OCI-LY1 (cell line): ENCODE data around the gene EDN3.
"Not testable (repeated sequence)": the region's sequence is repeated elsewhere in the genome, so short reads cannot be mapped to it uniquely, and the experiment has no call there.

Experiments used
- H2AFZ ChIP-seq: fragments of 200-600 bp; sonication (generic), shearing (Covaris generic); 2 replicates; pipeline ENCODE4 v1.6.0; 2014; ENCODE audit warnings: antibody characterized with exemption, mild to moderate bottlenecking, low read length
- H3F3A ChIP-seq: fragments of 200-600 bp; sonication (generic), shearing (Covaris generic); 2 replicates; pipeline ENCODE4 v1.6.0; 2014; ENCODE audit warnings: mild to moderate bottlenecking, antibody characterized with exemption, low read length, moderate library complexity; ENCODE audit not compliant: insufficient read depth
- H3K27ac ChIP-seq: fragments of 200-600 bp; sonication (generic); 2 replicates; pipeline ENCODE4 v1.5.1; 2014; ENCODE audit warnings: low read length, mixed run types, mild to moderate bottlenecking, low read depth; ENCODE audit not compliant: poor library complexity, severe bottlenecking
- H3K27me3 ChIP-seq: fragments of 200-600 bp; sonication (generic); 2 replicates; pipeline ENCODE4 v1.6.0; 2014; ENCODE audit warnings: antibody characterized with exemption, mild to moderate bottlenecking, low read length, moderate library complexity; ENCODE audit not compliant: insufficient read depth
- H3K36me3 ChIP-seq: fragments of 200-600 bp; sonication (generic); 2 replicates; pipeline ENCODE4 v1.6.1; 2014; ENCODE audit warnings: mild to moderate bottlenecking, antibody characterized with exemption, low read length, moderate library complexity, mixed read lengths; ENCODE audit not compliant: insufficient read depth
- H3K4me1 ChIP-seq: fragments of 200-600 bp; sonication (generic); 2 replicates; pipeline ENCODE4 v1.5.1; 2014; ENCODE audit warnings: mild to moderate bottlenecking, low read length, moderate library complexity; ENCODE audit not compliant: insufficient read depth, severe bottlenecking
- H3K4me2 ChIP-seq: fragments of 200-600 bp; sonication (generic), shearing (Covaris generic); 2 replicates; pipeline ENCODE4 v1.6.1; 2014; ENCODE audit warnings: low read length
- H3K4me3 ChIP-seq: fragments of 200-600 bp; sonication (generic); 2 replicates; pipeline ENCODE4 v1.5.1; 2014; ENCODE audit warnings: low read length, low read depth, mild to moderate bottlenecking, mixed read lengths; ENCODE audit not compliant: poor library complexity, severe bottlenecking
- H3K79me2 ChIP-seq: fragments of 200-600 bp; shearing (Covaris generic); 2 replicates; pipeline ENCODE4 v1.6.1; 2016; ENCODE audit warnings: mixed run types, low read length, mixed read lengths; ENCODE audit not compliant: insufficient read depth
- H3K9ac ChIP-seq: fragments of 200-600 bp; sonication (generic), shearing (Covaris generic); 2 replicates; pipeline ENCODE4 v1.6.1; 2014; ENCODE audit warnings: mild to moderate bottlenecking, low read length, mixed read lengths
- H3K9me2 ChIP-seq: fragments of 200-600 bp; sonication (generic), shearing (Covaris generic); 2 replicates; pipeline ENCODE4 v1.6.1; 2014; ENCODE audit warnings: low read depth, mild to moderate bottlenecking, low read length, mixed read lengths
- H3K9me3 ChIP-seq: fragments of 200-600 bp; shearing (Covaris generic); 2 replicates; pipeline ENCODE4 v1.6.1; 2014; ENCODE audit warnings: low read length, mixed read lengths
- H4K20me1 ChIP-seq: fragments of 200-600 bp; sonication (generic), shearing (Covaris generic); 2 replicates; pipeline ENCODE4 v1.6.0; 2016; ENCODE audit warnings: mild to moderate bottlenecking, low read length; ENCODE audit not compliant: insufficient read depth
- CTCF ChIP-seq: fragments of 200-600 bp; sonication (generic), shearing (Covaris generic); IDR thresholded peaks from 2 replicates; pipeline ENCODE4 v1.5.1; 2017; ENCODE audit warnings: mild to moderate bottlenecking, antibody characterized with exemption, low read length, moderate library complexity, mixed read lengths
- EZH2 ChIP-seq: fragments of 200-600 bp; sonication (generic), shearing (Covaris generic); IDR thresholded peaks from 2 replicates; pipeline ENCODE4 v1.8.0; 2017; ENCODE audit warnings: borderline replicate concordance, mixed run types, mild to moderate bottlenecking, antibody characterized with exemption, low read length, moderate library complexity, mixed read lengths

Gene EDN3

DNA sequence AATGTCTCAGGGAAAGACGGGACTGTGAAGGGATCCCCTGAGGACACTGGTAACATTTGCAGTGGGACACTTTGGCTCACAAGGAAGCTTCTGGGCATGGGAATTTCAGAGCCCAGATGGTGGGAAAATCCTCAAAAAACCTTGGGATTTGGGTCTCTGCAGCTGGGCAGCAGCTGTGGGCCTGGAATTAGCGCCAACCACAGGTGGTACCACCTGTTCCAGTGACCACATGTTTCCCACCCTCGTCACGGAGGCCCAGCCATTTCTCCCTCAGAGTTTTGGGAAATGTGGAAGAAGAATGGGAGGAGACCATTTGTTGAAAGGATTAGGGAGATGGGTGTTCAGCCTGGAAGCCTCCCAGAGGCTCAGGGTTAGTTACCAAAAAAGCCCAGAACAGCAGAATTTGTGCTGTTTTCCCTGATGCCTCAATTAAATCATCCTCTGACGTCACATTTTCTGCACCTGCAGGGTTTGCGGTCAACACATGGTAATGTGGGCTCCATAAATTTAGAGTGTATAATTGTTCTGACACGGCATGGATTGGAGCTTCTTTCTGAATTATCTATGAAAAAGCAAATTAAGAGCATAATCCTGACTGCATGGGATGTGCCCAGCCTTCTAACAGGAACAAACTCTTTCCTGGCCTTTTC, 34.4 kb downstream of the EDN3 start:
- Histone ChIP-seq H3K27ac (no peak overlapping the region), H3K4me2 (no peak overlapping the region), H3K4me3 (no peak overlapping the region), H4K20me1 (no peaks in the 10 kb centered on the region), H3K9ac (no peak overlapping the region), H3K9me2 (no peaks in the 10 kb centered on the region), H3K79me2 (no peaks in the 10 kb centered on the region), H3K9me3 (no peaks in the 10 kb centered on the region), H3K4me1 (no peaks in the 10 kb centered on the region), H2AFZ (no peak overlapping the region), H3K27me3 (no peaks in the 10 kb centered on the region), H3K36me3 (no peaks in the 10 kb centered on the region), H3F3A (no peaks in the 10 kb centered on the region)
- TF ChIP-seq CTCF: no peak
- TF ChIP-seq EZH2: no peak

- H2AFZ ChIP-seq: no peak overlapping the region
- H4K20me1 ChIP-seq: no peaks in the 10 kb centered on the region
- H3K4me1 ChIP-seq: no peaks in the 10 kb centered on the region
- no peaks in the 10 kb centered on the region for H3K9me3 ChIP-seq
- H3K4me2 ChIP-seq: no peak overlapping the region
- H3K4me3 ChIP-seq: no peak overlapping the region
- no peak overlapping the region for H3K9ac ChIP-seq
- H3K9me2 ChIP-seq: no peaks in the 10 kb centered on the region
- no peaks in the 10 kb centered on the region for H3K36me3 ChIP-seq
- no peak for TF ChIP-seq CTCF
- TF ChIP-seq EZH2: no peak
- H3K27ac ChIP-seq: no peak overlapping the region
- H3K27me3 ChIP-seq: no peaks in the 10 kb centered on the region
- no peaks in the 10 kb centered on the region for H3F3A ChIP-seq
- H3K79me2 ChIP-seq: no peaks in the 10 kb centered on the region
These were observed 35.0 kb downstream of the EDN3 start for GRCh38 chr20:59335377-59335776.

DNA sequence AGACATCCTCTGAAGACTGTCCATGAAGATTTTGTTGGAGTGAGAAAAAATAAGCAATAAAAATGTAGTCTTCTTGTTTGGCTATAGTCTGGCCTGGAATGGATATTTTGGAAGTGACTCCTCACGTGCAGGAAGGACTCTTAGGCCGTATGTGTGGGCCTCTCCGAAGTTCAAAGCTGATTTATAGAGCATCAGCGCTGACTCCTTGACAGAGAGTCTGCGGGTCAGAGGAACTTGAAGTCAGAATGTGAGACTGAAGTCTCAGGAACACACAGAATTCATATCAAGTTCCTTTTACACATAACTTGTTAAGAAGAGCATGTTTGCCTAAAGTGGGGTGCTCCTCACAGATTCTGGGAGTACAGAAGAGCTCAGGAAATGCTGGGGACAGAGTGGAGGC, 36.1 kb downstream of the EDN3 start:
- no peak overlapping the region for H3K27ac ChIP-seq
- H3K4me1 ChIP-seq: no peaks in the 10 kb centered on the region
- no peak overlapping the region for H3K9ac ChIP-seq
- H2AFZ ChIP-seq: no peak overlapping the region
- H3K4me3 ChIP-seq: no peak overlapping the region
- H3K9me3 ChIP-seq: no peaks in the 10 kb centered on the region
- no peaks in the 10 kb centered on the region for H4K20me1 ChIP-seq
- TF ChIP-seq CTCF (no peak), EZH2 (no peak)
- H3K79me2 ChIP-seq: no peaks in the 10 kb centered on the region
- H3K27me3 ChIP-seq: no peaks in the 10 kb centered on the region
- H3K36me3 ChIP-seq: no peaks in the 10 kb centered on the region
- no peaks in the 10 kb centered on the region for H3F3A ChIP-seq
- no peak overlapping the region for H3K4me2 ChIP-seq
- H3K9me2 ChIP-seq: no peaks in the 10 kb centered on the region

GRCh38 chr20:59338444-59338843, 38.0 kb downstream of the EDN3 start:
- H3K27ac ChIP-seq, H4K20me1 ChIP-seq, H3K4me1 ChIP-seq, H3K27me3 ChIP-seq, H3K36me3 ChIP-seq, H2AFZ ChIP-seq, H3F3A ChIP-seq, H3K9ac ChIP-seq, H3K9me3 ChIP-seq, H3K79me2 ChIP-seq, H3K4me3 ChIP-seq, H3K4me2 ChIP-seq, H3K9me2 ChIP-seq: not testable (repeated sequence)
